T-cell (primary cell): ENCODE measurements around the gene XAGE3. TPM values are rescaled to one million over a fixed set of nuclear protein-coding genes. Genes with fewer than 3 reads are reported as not detected.

Experiments
- ATAC-seq, 4 experiments: fragments of 200-7000 bp in 3 of 4; fragments of 150-1000 bp in 1 of 4; cut with Tn5 transposase; replicated peaks in 1 of 4; 1 replicate in 3 of 4; 2 replicates in 1 of 4; pipeline ENCODE4 v1.10.0; 2021; ENCODE audit warnings: moderate library complexity in 3 of 4, mild to moderate bottlenecking in 2 of 4, moderate number of reproducible peaks in 1 of 4
- CTCF ChIA-PET, 2 donors: fragments of 300-600 bp; sonication (Branson Sonifier 250); formaldehyde crosslinking; loops; one replicate each; lab custom pipeline; 2022; ENCODE audit warnings: antibody characterized with exemption in 2 of 2; lab: Charles Lee
- POLR2A ChIA-PET, 2 donors: fragments of 300-600 bp; sonication (Branson Sonifier 250); formaldehyde crosslinking; loops; one replicate each; lab custom pipeline; 2022; ENCODE audit warnings: antibody characterized with exemption in 2 of 2; lab: Charles Lee
- DNase-seq, 35 experiments: peaks; one replicate each; pipeline versions ENCODE4 v3.0.0 to v3.0.0-alpha.2; 2013 to 2023
- H3K27ac ChIP-seq: one replicate; pipeline ENCODE4 v1.5.1; 2013; ENCODE audit warnings: low read length
- H3K27me3 ChIP-seq, 2 experiments: replicated peaks in 1 of 2; 1 replicate in 1 of 2; 2 replicates in 1 of 2; pipeline versions ENCODE4 v1.6.1 to v1.7.0; 2013; ENCODE audit warnings: low read length in 1 of 2, mixed read lengths in 1 of 2; ENCODE audit not compliant: control insufficient read depth in 2 of 2, insufficient read depth in 2 of 2; ENCODE audit errors: extremely low read depth in 1 of 2
- H3K36me3 ChIP-seq, 2 donors: 1 replicate in 1 of 2; 2 replicates in 1 of 2; pipeline versions ENCODE4 v1.6.1 to v1.7.0; 2013; ENCODE audit warnings: low read length in 1 of 2; ENCODE audit not compliant: control insufficient read depth in 2 of 2, insufficient read depth in 1 of 2; ENCODE audit errors: extremely low read depth in 1 of 2
- H3K4me1 ChIP-seq, 2 experiments: 1 replicate in 1 of 2; 2 replicates in 1 of 2; pipeline versions ENCODE4 v1.6.1 to v1.7.0; 2013; ENCODE audit warnings: low read length in 2 of 2, mixed read lengths in 1 of 2; ENCODE audit not compliant: insufficient read depth in 2 of 2, control insufficient read depth in 1 of 2; ENCODE audit errors: extremely low read depth in 1 of 2
- H3K4me3 ChIP-seq, 2 donors: 1 replicate in 1 of 2; 2 replicates in 1 of 2; pipeline versions ENCODE4 v1.5.1 to v1.7.0; 2013; ENCODE audit warnings: mild to moderate bottlenecking in 2 of 2, low read length in 1 of 2, moderate library complexity in 1 of 2; ENCODE audit not compliant: control insufficient read depth in 1 of 2; ENCODE audit errors: extremely low read depth in 1 of 2
- H3K9me3 ChIP-seq: 2 replicates; pipeline ENCODE4 v1.7.0; 2013
- H3K27ac Mint-ChIP-seq, 2 donors: one replicate each; pipeline ENCODE4 v1.8.0; 2020 to 2021; ENCODE audit warnings: mild to moderate bottlenecking in 2 of 2, mixed read lengths in 2 of 2
- H3K27me3 Mint-ChIP-seq, 2 donors: one replicate each; pipeline ENCODE4 v1.8.0; 2021 to 2022; ENCODE audit warnings: mixed read lengths in 2 of 2
- H3K36me3 Mint-ChIP-seq: one replicate; pipeline ENCODE4 v1.8.0; 2021; ENCODE audit warnings: mixed read lengths
- H3K4me1 Mint-ChIP-seq, 3 donors: one replicate each; pipeline ENCODE4 v1.8.0; 2020 to 2022; ENCODE audit warnings: mixed read lengths in 3 of 3, mild to moderate bottlenecking in 1 of 3
- H3K4me3 Mint-ChIP-seq, 3 donors: one replicate each; pipeline ENCODE4 v1.8.0; 2020 to 2022; ENCODE audit warnings: mild to moderate bottlenecking in 3 of 3, mixed read lengths in 3 of 3, moderate library complexity in 3 of 3
- H3K9me3 Mint-ChIP-seq, 3 donors: one replicate each; pipeline ENCODE4 v1.8.0; 2020 to 2022; ENCODE audit warnings: mixed read lengths in 3 of 3
- WGBS: methylation state at CpG from one replicate; pipeline ENCODE4 v1.1.5; 2013; ENCODE audit warnings: missing lambda C conversion rate; ENCODE audit not compliant: insufficient coverage; 5-methylcytosine and 5-hydroxymethylcytosine counted together
- total RNA-seq, 35 experiments: library from RNA in 6 of 35; stranded (reverse) in 6 of 35; fragments of 120-200 nt in 1 of 35; gene quantifications; one replicate each; pipeline versions ENCODE4 v1.2.1 to v1.2.4 and lab custom pipeline; 2013 to 2026

The XAGE3 gene
- total RNA-seq, 5 donors from 2014 or later (not counting 1 experiment from before 2014, with no cell fraction given), result not detected

GRCh38 chrX:52821079-52821760 is 46.7 kb downstream of the XAGE3 start:
- Mint-ChIP-seq H3K4me1 (no peaks in the 10 kb centered on the region), H3K27ac (no peak overlapping the region), H3K36me3 (no peaks in the 10 kb centered on the region), H3K4me3 (no peak overlapping the region), H3K27me3 (peaks cover 2 to 31% of the 10 kb centered on the region in 2 donors), H3K9me3 (no peaks in the 10 kb centered on the region)
- ChIA-PET CTCF (no interaction called here), POLR2A (no interaction called here)
- Histone ChIP-seq H3K27me3 (peaks cover 0 to 3% of the 10 kb centered on the region in 2 experiments), H3K4me1 (no peaks in the 10 kb centered on the region), H3K36me3 (no peaks in the 10 kb centered on the region), H3K27ac (no peak overlapping the region), H3K9me3 (no peaks in the 10 kb centered on the region), H3K4me3 (no peak overlapping the region)
- no peak for DNase-seq
- no CpG with 5 or more reads among the region's 11 CpGs for WGBS
- ATAC-seq, result no peak

- Mint-ChIP-seq H3K27me3 (peaks cover 2 to 35% of the 10 kb centered on the region in 2 donors), H3K9me3 (no peaks in the 10 kb centered on the region), H3K27ac (no peak overlapping the region), H3K36me3 (no peaks in the 10 kb centered on the region), H3K4me1 (no peaks in the 10 kb centered on the region), H3K4me3 (no peak overlapping the region)
- Histone ChIP-seq H3K4me3 (no peak overlapping the region), H3K4me1 (no peaks in the 10 kb centered on the region), H3K36me3 (no peaks in the 10 kb centered on the region), H3K9me3 (no peaks in the 10 kb centered on the region), H3K27me3 (peaks cover 0 to 3% of the 10 kb centered on the region in 2 experiments), H3K27ac (no peak overlapping the region)
- ChIA-PET CTCF (no interaction called here), POLR2A (no interaction called here)
- WGBS, result no CpG with 5 or more reads among the region's 4 CpGs
- ATAC-seq, result no peak
- no peak for DNase-seq
These were observed 48.1 kb downstream of the XAGE3 start for GRCh38 chrX:52819788-52820187.

Other genes starting within 250 kb of the XAGE3 start
- not detected for gene SSX7, start 213.2 kb downstream of the XAGE3 start, total RNA-seq
- not detected for gene SSX2, start 160.9 kb downstream of the XAGE3 start, total RNA-seq
- not detected for gene SSX2B, start 116.8 kb downstream of the XAGE3 start, total RNA-seq
- not detected for gene SPANXN5, start 70.7 kb downstream of the XAGE3 start, total RNA-seq
- gene XAGE5, start 56.8 kb downstream of the XAGE3 start, total RNA-seq, result not detected
- gene FAM156B, start 29.2 kb upstream of the XAGE3 start, total RNA-seq, result 10 to 100 TPM in 1 of 5 donors, 1 to 10 TPM in 4; 2.7 to 12.4 (median 7.4) TPM
- gene FAM156A, start 90.4 kb upstream of the XAGE3 start, total RNA-seq, result 10 to 100 TPM; 16.5 to 23.0 (median 17.8) TPM
- gene GPR173, start 180.7 kb upstream of the XAGE3 start, total RNA-seq, result under 1 TPM in 4 of 5 donors, not detected in 1; 0.12 to 0.50 (median 0.17) TPM
- gene TSPYL2, start 214.3 kb upstream of the XAGE3 start, total RNA-seq, result 100 to 1,000 TPM; 126 to 253 (median 141) TPM
- 10 to 100 TPM; 14.9 to 21.2 (median 17.0) TPM for gene KANTR, start 226.1 kb upstream of the XAGE3 start, total RNA-seq